GM18526 (cell line): ENCODE results near the gene ATP5MG.

Experiments
- POLR2A ChIP-seq: IDR thresholded peaks from 3 replicates; pipeline ENCODE4 v1.6.1; 2011; ENCODE audit not compliant: insufficient read length; ENCODE audit errors: extremely low read depth

Gene ATP5MG

DNA sequence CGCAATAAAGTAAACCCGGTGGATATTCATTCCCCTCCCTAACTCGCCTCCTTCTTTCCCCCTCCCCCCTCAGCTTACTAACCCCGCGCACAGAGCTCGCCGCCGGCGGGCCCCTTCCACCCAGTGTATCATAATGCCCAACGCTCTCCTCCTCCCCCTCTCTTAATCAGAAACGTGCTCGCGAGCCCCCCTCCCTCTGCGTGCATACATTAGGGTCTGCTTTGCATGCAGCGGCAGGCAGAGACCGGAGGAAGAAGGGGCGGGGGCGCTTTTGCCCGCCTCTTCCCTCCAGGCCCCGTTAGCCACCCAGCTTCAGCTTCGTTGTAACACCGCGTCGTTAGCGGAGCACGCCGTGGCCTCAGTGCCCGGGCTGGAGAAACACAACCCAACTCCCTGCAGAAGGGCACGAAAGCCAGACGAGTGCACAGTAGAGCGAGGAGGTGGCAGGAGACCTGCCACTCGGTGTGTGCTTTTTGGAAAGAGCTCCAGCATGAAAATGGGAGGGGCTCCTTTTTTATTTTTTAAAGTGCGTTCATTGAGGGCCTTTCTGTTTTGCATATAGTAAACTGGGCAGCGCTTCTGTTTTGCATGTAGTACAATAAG, 34.0 kb downstream of the ATP5MG start:
- peak; percentile 52 for TF ChIP-seq POLR2A

DNA sequence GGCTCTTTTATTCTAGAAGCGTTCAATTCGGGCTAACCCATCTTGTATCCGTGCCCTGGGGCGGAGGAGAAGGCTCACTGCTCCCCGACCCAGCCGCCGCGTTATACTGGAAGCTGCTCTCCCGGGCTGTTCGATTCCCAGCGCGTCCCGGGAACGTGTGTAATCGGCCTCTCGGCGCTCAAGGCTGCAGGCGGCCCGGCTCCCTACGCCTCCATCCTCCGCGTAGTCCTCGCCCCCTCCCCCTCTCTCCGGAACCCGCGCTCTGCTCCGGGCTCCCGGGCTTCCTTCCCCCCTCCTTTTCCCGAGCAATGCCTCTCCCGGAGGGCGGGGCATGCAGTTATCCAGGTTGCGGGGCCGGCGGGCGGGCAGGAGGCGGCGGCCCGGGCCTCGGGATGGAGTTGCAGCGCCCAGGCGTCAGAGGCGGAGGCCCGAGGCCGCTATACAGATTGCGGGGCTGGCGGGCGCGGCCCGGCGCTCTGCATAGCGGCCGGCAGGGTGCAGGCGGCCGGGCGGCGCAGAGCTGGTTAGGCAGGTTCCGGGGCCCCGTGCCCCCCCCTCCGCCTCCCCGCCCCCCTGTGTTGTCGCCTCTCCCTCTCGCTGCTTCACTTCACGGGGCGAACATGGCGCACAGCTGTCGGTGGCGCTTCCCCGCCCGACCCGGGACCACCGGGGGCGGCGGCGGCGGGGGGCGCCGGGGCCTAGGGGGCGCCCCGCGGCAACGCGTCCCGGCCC, 34.7 kb downstream of the ATP5MG start, which contains the start of gene KMT2A:
TSS of gene KMT2A (plus strand) at position 600 of the 732 bp plus-strand sequence. CDS start at position 621, 21 bp downstream.
- peak; percentile 61 for TF ChIP-seq POLR2A

DNA sequence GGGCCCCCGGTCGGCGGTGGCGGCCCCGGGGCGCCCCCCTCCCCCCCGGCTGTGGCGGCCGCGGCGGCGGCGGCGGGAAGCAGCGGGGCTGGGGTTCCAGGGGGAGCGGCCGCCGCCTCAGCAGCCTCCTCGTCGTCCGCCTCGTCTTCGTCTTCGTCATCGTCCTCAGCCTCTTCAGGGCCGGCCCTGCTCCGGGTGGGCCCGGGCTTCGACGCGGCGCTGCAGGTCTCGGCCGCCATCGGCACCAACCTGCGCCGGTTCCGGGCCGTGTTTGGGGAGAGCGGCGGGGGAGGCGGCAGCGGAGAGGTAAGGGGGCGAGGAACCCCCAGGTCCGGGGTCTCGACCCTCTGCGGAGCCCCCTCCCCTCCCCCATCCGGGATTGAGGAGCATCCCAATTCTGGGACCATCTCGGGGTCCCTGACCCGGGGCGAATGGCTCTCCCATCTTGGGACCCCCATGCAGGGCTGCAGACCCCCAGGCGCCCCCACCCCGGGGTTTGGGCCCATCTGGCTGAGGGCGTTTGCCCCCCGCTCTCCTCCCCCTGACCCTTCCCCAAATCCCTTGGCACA, 35.3 kb downstream of the ATP5MG start:
- TF ChIP-seq POLR2A: no peak

DNA sequence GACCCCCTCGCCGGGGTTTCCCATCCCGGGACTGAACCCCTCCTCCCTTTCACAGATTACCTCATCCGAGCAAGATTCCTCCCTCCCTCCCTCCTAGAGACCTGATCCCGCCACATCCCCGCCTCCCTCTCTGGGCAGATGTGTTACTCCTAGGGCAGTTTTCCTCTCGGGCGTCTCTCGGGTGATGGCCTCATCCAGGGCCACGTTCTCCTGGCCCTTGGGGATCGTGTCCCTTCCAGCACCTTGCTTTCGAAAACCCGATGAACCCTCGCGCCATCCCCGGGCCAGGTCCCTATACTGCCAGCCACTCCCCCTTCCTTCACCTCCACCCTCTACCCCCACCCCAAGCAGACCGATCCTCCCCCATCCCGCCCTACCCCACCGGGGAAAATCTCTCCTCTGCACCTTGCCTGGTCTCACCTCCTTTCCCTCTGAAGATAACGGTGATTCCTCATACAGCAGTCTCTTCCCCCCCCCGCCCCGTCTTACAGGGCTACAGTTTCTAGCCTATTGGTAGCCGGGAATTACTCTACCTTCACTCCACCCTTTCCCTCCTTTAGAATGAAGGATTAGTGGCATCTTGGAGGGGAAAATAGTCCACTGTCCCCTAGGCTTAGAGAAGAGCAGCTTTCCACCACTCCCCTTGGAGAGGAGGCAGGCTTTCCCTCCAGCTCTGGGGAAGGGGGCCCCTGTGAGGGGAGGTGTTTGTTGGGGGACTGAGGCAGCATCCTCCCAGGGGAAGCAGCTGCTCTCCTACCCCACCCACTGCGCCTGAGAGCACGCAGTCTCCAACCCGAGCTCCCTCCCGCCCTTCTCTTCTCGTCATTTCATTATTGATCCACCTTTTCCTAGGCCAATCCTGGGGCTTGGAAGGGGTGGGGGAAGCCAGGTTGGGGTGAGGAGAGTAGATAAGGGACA, 36.1 kb downstream of the ATP5MG start:
- no peak for TF ChIP-seq POLR2A

DNA sequence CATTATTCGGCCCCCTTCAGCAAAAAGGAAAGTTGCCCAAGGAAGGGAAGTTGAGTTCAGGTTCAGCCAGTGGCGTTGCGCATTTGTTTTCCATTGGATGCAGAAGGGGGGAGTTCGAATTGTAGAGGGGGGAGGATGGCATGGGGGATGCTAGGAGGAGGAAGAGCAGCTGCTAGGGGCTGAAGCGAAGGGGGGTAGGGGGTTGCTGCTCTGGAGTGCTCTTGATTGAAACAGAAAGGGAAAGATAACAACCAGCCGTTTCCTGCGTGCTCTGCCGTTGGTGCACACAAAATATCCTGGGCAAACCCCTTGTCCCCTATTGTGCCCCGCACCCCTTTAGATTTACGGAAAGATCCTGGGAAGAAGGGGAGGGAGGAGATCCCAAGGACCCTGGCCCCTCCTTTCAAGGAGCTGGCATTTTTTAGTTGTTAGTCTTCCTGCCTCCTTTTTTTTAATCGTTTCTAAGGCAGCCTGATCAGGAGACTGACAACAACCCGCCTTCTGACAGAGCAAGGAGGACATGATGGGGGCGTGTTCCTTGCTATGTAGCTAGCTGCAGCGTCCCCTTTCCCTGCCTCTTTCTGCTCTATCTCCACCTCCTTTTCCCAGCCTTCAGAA, 37.0 kb downstream of the ATP5MG start:
- no peak for TF ChIP-seq POLR2A

DNA sequence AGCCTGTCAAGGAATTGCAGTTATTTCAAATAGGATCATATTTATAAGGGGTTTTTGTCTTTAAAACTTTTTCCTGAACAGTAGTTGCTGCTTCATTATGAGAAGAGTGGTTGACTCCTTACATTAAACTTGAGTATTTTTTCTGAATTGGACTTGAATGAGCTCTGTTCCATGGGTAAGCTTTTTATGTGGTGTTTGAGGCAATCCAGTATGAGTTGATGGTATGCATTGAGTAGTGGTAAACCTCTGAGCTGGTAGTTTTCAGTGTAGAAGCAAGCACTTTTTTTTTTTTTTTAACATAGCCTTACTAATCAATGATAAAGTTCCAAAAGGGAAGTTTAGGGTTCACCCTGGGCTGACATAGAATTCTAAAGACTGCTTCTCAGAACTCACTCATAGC, 38.2 kb downstream of the ATP5MG start:
- TF ChIP-seq POLR2A: no peak

DNA sequence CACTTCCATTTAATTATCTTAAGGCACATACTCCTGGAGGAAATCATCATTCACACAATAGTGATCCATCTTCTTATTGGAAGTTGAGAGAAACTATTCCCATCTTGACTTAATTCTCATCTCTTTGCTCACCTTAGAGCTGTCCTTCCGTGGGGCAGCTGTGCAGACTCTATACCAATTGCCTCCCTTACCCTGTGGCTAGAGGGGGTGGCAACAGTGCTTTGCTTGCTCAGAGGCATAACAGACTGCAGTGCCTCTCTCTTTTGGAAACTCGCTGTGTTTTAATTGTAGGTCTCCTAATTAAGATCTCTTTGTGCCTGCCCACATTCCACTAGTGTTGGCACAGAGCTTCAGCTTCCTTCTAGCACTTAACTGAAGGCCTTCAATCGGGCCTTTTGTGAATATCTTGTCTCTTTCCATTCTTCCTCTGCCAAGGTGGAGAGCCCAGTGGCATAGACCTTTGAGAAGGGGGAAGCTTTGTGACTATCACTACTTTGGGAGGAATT, 40.4 kb downstream of the ATP5MG start:
- no peak for TF ChIP-seq POLR2A

DNA sequence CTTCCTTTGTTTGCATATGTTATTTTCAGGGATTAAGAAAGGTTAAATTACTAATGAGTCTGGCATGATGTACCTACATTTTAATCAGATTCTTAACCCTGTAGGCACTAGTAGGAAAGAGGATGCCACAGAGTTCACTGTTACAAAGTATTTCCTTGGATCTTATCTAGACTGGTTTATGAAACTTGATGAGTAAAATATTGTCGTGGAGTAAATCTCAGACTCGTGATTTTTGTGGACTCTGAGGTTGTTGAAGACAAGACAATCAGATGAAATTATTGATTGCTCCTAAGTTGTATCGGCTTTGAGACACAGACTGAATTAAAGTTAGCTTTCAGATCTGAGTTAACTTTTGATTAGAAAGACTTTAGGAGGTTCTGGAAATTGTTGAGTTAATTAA, 40.9 kb downstream of the ATP5MG start:
- no peak for TF ChIP-seq POLR2A

DNA sequence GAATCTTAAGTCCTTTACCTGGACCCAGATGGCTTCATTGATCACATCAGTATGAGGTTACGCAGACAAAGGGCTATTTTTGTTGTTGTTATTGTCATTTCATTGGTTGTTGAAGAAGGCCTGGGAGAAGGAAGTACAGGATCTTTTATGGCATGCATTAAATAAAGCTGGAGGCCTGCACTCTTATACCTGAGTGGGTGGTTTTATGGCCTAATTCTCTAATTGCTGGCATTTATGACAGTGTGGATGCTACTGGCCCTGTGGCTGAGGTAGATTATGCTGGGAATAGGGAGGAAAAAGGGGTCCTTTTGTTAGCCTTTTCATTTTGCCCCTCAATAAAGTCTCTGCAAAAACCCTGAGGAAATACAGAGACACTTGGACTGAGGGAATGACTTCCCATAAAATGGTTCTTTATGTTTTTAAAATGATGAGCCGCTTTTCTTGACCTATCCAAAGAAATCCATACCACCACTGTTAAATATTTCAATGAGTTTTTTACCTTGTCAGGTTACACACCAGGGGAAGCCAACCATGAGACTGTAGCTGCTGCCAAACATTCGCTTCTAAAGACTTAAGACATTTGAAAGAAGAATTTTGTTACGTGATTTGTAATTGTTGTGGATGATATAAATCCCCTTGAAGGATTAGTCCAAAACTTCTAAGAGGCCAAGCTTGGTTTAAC, 41.6 kb downstream of the ATP5MG start:
- no peak for TF ChIP-seq POLR2A

DNA sequence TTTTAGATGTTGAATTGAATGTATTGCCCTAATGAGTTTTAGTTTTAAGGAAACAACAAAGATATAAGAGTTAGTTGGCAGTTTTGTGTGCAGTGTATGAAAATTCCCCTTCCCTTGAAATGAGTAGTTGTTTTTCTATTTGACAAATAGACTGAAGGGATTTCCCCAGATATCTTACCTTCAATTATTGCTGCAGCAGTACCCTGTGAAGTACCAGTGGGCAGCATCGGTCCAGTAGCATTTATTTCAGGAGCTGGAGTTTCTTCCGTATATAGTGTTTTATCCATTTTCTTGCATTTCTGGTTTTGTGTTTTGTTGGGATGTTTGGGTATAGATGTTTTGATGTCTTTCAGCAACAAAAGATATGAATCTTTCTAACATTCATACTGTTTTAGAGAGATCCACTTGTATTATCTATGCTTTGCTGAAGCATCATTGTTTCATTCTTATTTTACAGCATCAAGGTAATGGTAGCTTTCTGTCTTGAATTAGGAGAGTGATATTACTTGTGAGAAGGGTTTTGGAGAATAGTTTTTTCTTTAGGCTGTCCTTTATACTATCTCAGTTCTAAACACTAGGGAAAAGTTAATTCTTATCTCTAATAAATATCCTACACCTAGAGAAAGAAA, 42.3 kb downstream of the ATP5MG start:
- no peak for TF ChIP-seq POLR2A

DNA sequence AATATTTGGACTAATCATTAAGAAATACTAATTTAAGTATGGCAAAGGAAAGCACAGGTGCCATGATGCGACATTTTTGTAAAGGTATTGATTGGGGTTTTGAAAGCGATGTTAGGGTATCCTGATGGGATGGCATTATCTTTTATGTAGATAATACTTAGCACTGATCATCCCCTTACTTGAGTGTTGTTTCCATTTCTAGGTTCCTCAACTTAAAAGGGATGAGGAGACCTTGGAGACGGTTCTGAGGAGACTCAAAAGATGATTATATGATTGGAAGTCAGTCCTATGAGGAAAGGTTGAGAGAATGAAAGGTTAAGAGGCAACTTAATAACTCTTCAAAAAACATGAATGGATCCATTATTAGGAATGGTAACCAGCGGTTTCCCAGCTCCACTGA, 46.0 kb downstream of the ATP5MG start:
- TF ChIP-seq POLR2A: no peak

DNA sequence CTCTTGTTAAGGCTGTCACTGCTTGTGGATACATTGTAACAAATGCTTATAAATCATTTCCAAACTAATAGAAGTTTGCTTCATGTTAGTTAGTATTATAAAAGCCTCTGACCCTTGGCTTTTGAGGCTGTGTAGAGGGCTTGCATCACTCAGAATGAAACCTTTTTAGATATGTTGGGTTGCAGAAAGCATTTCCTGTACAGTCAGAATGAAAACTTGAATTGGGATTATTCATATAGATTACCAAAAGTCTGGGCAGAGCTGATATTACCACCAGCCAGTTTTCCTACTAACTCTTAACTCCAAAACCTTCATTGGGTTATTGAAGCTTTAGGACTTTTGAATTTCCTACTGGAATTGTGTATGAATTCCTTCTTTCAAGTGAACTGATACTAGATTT, 46.9 kb downstream of the ATP5MG start:
- TF ChIP-seq POLR2A: no peak

DNA sequence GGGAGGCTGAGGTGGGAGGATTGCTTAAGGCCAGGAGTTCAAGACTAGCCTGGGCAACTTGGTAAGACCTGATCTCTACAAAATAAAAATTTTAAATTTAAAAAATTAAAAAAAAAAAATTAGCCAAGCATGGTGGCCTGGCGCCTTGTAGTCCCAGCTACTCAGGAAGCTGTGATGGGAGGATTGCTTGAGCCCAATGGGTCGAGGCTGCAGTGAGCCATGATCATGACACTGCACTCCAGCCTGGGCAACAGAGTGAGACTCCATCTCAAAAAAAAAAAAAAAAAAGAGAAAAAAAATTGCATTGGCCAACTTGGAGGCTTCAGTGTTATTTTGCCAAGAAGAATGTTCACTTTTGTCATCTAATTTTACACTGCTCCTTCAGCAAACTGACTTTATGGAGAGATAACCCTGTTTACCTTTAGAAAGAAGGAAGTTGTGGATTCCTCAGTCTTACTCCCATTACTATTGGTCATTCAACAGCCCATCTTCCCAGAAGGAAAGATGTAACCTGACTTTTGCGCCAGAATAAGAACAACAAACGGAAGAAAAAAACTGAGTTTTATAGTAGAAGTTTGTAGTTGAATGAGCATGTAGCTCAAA, 48.0 kb downstream of the ATP5MG start:
- TF ChIP-seq POLR2A: no peak
